Peyer's patch (tissue), 4 donors: ENCODE data around the gene TGFBR1.

Experiments used
- CTCF ChIP-seq, 6 experiments: fragments of 450-650 bp in 4 of 6; fragments of 200-600 bp in 2 of 6; sonication (generic) in 1 of 6; IDR thresholded peaks; one replicate each; pipeline ENCODE4 v1.5.1; 2017 to 2019; ENCODE audit warnings: antibody characterized with exemption in 6 of 6, mild to moderate bottlenecking in 3 of 6, moderate library complexity in 1 of 6
- POLR2A ChIP-seq, 2 donors: fragments of 450-650 bp; IDR thresholded peaks; one replicate each; pipeline ENCODE4 v1.5.1; 2017; ENCODE audit warnings: antibody characterized with exemption in 2 of 2, mild to moderate bottlenecking in 2 of 2, moderate library complexity in 2 of 2

GRCh38 chr9:99118782-99119466 lies 14.0 kb downstream of the TGFBR1 start:
- TF ChIP-seq CTCF (IDR thresholded peaks at IDR 0.05) (no peak), POLR2A (IDR thresholded peaks at IDR 0.05) (no peak)
